BLaER1 (cell line): ENCODE data around the gene LRRC4C.

Experiments used
- H3K27ac ChIP-seq: shearing (Covaris generic); formaldehyde crosslinking; 2 replicates; pipeline ENCODE4 v1.8.1; 2022
- H3K27me3 ChIP-seq: shearing (Covaris generic); formaldehyde crosslinking; 2 replicates; pipeline ENCODE4 v1.8.1; 2022
- H3K36me3 ChIP-seq: shearing (Covaris generic); formaldehyde crosslinking; 2 replicates; pipeline ENCODE4 v1.8.1; 2022
- H3K4me1 ChIP-seq: shearing (Covaris generic); formaldehyde crosslinking; 2 replicates; pipeline ENCODE4 v1.8.1; 2022
- H3K4me2 ChIP-seq: shearing (Covaris generic); formaldehyde crosslinking; 2 replicates; pipeline ENCODE4 v1.8.1; 2022
- H3K4me3 ChIP-seq: shearing (Covaris generic); formaldehyde crosslinking; 2 replicates; pipeline ENCODE4 v1.8.1; 2022
- H3K9ac ChIP-seq: shearing (Covaris generic); formaldehyde crosslinking; 2 replicates; pipeline ENCODE4 v1.8.1; 2022
- H3K9me3 ChIP-seq: shearing (Covaris generic); formaldehyde crosslinking; 2 replicates; pipeline ENCODE4 v1.8.1; 2022
- H4K20me1 ChIP-seq: shearing (Covaris generic); formaldehyde crosslinking; 2 replicates; pipeline ENCODE4 v1.8.1; 2022
- Cebpa-rat ChIP-seq: shearing (Covaris generic); IDR thresholded peaks from 2 replicates; pipeline ENCODE4 v1.8.1; 2022

Gene LRRC4C

GRCh38 chr11:40816976-40817375, 642.5 kb downstream of the LRRC4C start:
- no peaks in the 10 kb centered on the region for H3K9me3 ChIP-seq
- no peaks in the 10 kb centered on the region for H3K4me1 ChIP-seq
- H3K27me3 ChIP-seq, result no peaks in the 10 kb centered on the region
- H3K4me2 ChIP-seq, result no peak overlapping the region
- H3K27ac ChIP-seq, result no peak overlapping the region
- H3K9ac ChIP-seq, result no peak overlapping the region
- no peaks in the 10 kb centered on the region for H3K36me3 ChIP-seq
- H3K4me3 ChIP-seq, result no peak overlapping the region
- no peaks in the 10 kb centered on the region for H4K20me1 ChIP-seq
- no peak for TF ChIP-seq Cebpa-rat

GRCh38 chr11:40797981-40798380, 661.5 kb downstream of the LRRC4C start:
- no peaks in the 10 kb centered on the region for H4K20me1 ChIP-seq
- no peaks in the 10 kb centered on the region for H3K36me3 ChIP-seq
- H3K9ac ChIP-seq, result no peak overlapping the region
- no peak for TF ChIP-seq Cebpa-rat
- H3K4me2 ChIP-seq, result no peak overlapping the region
- H3K9me3 ChIP-seq, result no peaks in the 10 kb centered on the region
- H3K27ac ChIP-seq, result no peak overlapping the region
- no peaks in the 10 kb centered on the region for H3K27me3 ChIP-seq
- H3K4me3 ChIP-seq, result no peak overlapping the region
- H3K4me1 ChIP-seq, result no peaks in the 10 kb centered on the region

- no peak for TF ChIP-seq Cebpa-rat
- H3K9me3 ChIP-seq, result no peaks in the 10 kb centered on the region
- no peaks in the 10 kb centered on the region for H3K4me1 ChIP-seq
- H3K9ac ChIP-seq, result no peak overlapping the region
- H3K27ac ChIP-seq, result no peak overlapping the region
- H3K27me3 ChIP-seq, result no peaks in the 10 kb centered on the region
- H3K36me3 ChIP-seq, result no peaks in the 10 kb centered on the region
- no peaks in the 10 kb centered on the region for H4K20me1 ChIP-seq
- H3K4me3 ChIP-seq, result no peak overlapping the region
- no peak overlapping the region for H3K4me2 ChIP-seq
Observed at GRCh38 chr11:40787224-40787623, 672.2 kb downstream of the LRRC4C start.

GRCh38 chr11:40763046-40763445, 696.4 kb downstream of the LRRC4C start:
- no peaks in the 10 kb centered on the region for H3K4me1 ChIP-seq
- no peaks in the 10 kb centered on the region for H3K36me3 ChIP-seq
- no peak for TF ChIP-seq Cebpa-rat
- H3K27me3 ChIP-seq, result no peaks in the 10 kb centered on the region
- no peak overlapping the region for H3K4me2 ChIP-seq
- no peak overlapping the region for H3K4me3 ChIP-seq
- H3K9me3 ChIP-seq, result no peaks in the 10 kb centered on the region
- H3K27ac ChIP-seq, result no peak overlapping the region
- H3K9ac ChIP-seq, result no peak overlapping the region
- H4K20me1 ChIP-seq, result no peaks in the 10 kb centered on the region

GRCh38 chr11:40759341-40759740, 700.1 kb downstream of the LRRC4C start:
- no peaks in the 10 kb centered on the region for H3K36me3 ChIP-seq
- no peak for TF ChIP-seq Cebpa-rat

GRCh38 chr11:40754297-40754696, 705.2 kb downstream of the LRRC4C start:
- no peak for TF ChIP-seq Cebpa-rat
- H3K36me3 ChIP-seq, result no peaks in the 10 kb centered on the region
- H4K20me1 ChIP-seq, result no peaks in the 10 kb centered on the region
- H3K4me2 ChIP-seq, result no peak overlapping the region
- no peak overlapping the region for H3K4me3 ChIP-seq
- H3K27me3 ChIP-seq, result no peaks in the 10 kb centered on the region
- peaks cover 5% of the 10 kb centered on the region; the same call in 1 of the 2 replicates for H3K9me3 ChIP-seq
- no peak overlapping the region for H3K9ac ChIP-seq
- no peak overlapping the region for H3K27ac ChIP-seq
- no peaks in the 10 kb centered on the region for H3K4me1 ChIP-seq

More at GRCh38 chr11:40759341-40759740, 700.1 kb downstream of the LRRC4C start:
- H3K9ac ChIP-seq, result no peak overlapping the region
- no peaks in the 10 kb centered on the region for H3K27me3 ChIP-seq
- H3K4me1 ChIP-seq, result no peaks in the 10 kb centered on the region
- no peak overlapping the region for H3K27ac ChIP-seq
- H3K4me2 ChIP-seq, result no peak overlapping the region
- H3K4me3 ChIP-seq, result no peak overlapping the region
- H3K9me3 ChIP-seq, result no peaks in the 10 kb centered on the region
- no peaks in the 10 kb centered on the region for H4K20me1 ChIP-seq

GRCh38 chr11:40746282-40746681, 713.2 kb downstream of the LRRC4C start:
- H3K4me2 ChIP-seq, result no peak overlapping the region
- no peak overlapping the region for H3K4me3 ChIP-seq
- no peaks in the 10 kb centered on the region for H3K36me3 ChIP-seq
- no peak overlapping the region for H3K9ac ChIP-seq
- no peaks in the 10 kb centered on the region for H3K4me1 ChIP-seq
- H3K27ac ChIP-seq, result no peak overlapping the region
- no peak for TF ChIP-seq Cebpa-rat
- peaks cover 16% of the 10 kb centered on the region for H3K9me3 ChIP-seq
- no peaks in the 10 kb centered on the region for H4K20me1 ChIP-seq
- H3K27me3 ChIP-seq, result no peaks in the 10 kb centered on the region

- peaks cover 6% of the 10 kb centered on the region for H3K9me3 ChIP-seq
- no peak for TF ChIP-seq Cebpa-rat
- H4K20me1 ChIP-seq, result no peaks in the 10 kb centered on the region
- no peak overlapping the region for H3K4me3 ChIP-seq
- no peaks in the 10 kb centered on the region for H3K27me3 ChIP-seq
- no peak overlapping the region for H3K27ac ChIP-seq
- H3K4me2 ChIP-seq, result no peak overlapping the region
- H3K9ac ChIP-seq, result no peak overlapping the region
- H3K4me1 ChIP-seq, result no peaks in the 10 kb centered on the region
- H3K36me3 ChIP-seq, result no peaks in the 10 kb centered on the region
Observed at GRCh38 chr11:40732132-40732531, 727.3 kb downstream of the LRRC4C start.

- Histone ChIP-seq H3K4me2 (no peak overlapping the region), H3K9ac (no peak overlapping the region), H3K4me1 (no peaks in the 10 kb centered on the region), H4K20me1 (no peaks in the 10 kb centered on the region), H3K4me3 (no peak overlapping the region), H3K36me3 (no peaks in the 10 kb centered on the region), H3K9me3 (no peaks in the 10 kb centered on the region), H3K27ac (no peak overlapping the region), H3K27me3 (no peaks in the 10 kb centered on the region)
- TF ChIP-seq Cebpa-rat, result no peak
Observed at GRCh38 chr11:40722179-40722795, 737.2 kb downstream of the LRRC4C start.

GRCh38 chr11:40716344-40717130, 742.9 kb downstream of the LRRC4C start:
- Histone ChIP-seq H3K9ac (no peak overlapping the region), H3K4me3 (no peak overlapping the region), H3K4me2 (no peak overlapping the region), H3K27me3 (no peaks in the 10 kb centered on the region), H3K27ac (no peak overlapping the region), H3K36me3 (no peaks in the 10 kb centered on the region), H3K9me3 (no peaks in the 10 kb centered on the region), H4K20me1 (no peaks in the 10 kb centered on the region), H3K4me1 (no peaks in the 10 kb centered on the region)
- TF ChIP-seq Cebpa-rat, result no peak
